ENCODE measurements around the gene PRDM9.

DNA sequence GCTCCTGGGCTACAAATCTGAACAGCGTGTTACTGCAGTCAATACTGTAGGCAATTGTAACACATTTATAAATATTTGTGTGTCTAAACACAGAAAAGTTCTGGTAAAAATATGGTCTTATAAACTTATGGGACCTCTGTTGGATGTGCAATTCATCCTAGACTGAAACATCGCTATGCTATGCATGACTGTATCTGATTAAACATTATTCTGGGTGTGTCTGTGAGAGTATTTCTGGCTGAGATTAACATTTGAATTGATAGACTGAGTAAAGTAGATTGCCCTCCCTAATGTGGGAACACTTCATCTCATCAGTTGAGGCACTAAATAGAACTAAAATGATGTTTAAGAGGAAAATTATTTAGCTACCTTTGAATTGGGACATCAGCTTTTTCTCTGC, 24.3 kb upstream of the PRDM9 start:
- TF ChIP-seq EZH2 (IDR thresholded peaks at IDR 0.05; ENCODE audit: borderline replicate concordance, low read depth, low read length, severe bottlenecking): no peak
- TF ChIP-seq, protein P1, sequence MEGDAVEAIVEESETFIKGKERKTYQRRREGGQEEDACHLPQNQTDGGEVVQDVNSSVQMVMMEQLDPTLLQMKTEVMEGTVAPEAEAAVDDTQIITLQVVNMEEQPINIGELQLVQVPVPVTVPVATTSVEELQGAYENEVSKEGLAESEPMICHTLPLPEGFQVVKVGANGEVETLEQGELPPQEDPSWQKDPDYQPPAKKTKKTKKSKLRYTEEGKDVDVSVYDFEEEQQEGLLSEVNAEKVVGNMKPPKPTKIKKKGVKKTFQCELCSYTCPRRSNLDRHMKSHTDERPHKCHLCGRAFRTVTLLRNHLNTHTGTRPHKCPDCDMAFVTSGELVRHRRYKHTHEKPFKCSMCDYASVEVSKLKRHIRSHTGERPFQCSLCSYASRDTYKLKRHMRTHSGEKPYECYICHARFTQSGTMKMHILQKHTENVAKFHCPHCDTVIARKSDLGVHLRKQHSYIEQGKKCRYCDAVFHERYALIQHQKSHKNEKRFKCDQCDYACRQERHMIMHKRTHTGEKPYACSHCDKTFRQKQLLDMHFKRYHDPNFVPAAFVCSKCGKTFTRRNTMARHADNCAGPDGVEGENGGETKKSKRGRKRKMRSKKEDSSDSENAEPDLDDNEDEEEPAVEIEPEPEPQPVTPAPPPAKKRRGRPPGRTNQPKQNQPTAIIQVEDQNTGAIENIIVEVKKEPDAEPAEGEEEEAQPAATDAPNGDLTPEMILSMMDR (IDR thresholded peaks at IDR 0.05; ENCODE audit: extremely low read depth in 1 of 2, insufficient read depth in 1 of 2, low read depth in 1 of 2, low read length in 2 of 2): no peak
- TF ChIP-seq POLR2A (IDR thresholded peaks at IDR 0.05; ENCODE audit: low read depth, low read length): no peak
